H1 (cell line): ENCODE measurements around the gene TUBB2B. TPM values are rescaled to one million over a fixed set of nuclear protein-coding genes. Genes with fewer than 3 reads are reported as not detected.

Experiments used
- RFX5 ChIP-seq: IDR thresholded peaks from 2 replicates; pipeline ENCODE4 v1.6.1; 2011; ENCODE audit warnings: low read depth, low read length, improper control_type of control experiment, borderline replicate concordance
- RNF2 ChIP-seq: fragments of 200-900, 300-1000 bp; sonication (generic); IDR thresholded peaks from 2 replicates; pipeline ENCODE4 v1.7.1; 2016; ENCODE audit warnings: borderline replicate concordance, low read depth, mild to moderate bottlenecking, antibody characterized with exemption, low read length; ENCODE audit not compliant: poor library complexity, severe bottlenecking; ENCODE audit errors: missing control alignments
- SP2 ChIP-seq: IDR thresholded peaks from 2 replicates; pipeline ENCODE4 v1.6.1; 2012; ENCODE audit warnings: mild to moderate bottlenecking, low read length, inconsistent platforms
- polyA plus RNA-seq, 7 experiments: library from polyadenylated mRNA; depleted of rRNA in 3 of 7; stranded (reverse) in 5 of 7; unstranded in 2 of 7; fragments of >200 nt in 5 of 7; fragments of 200-250 nt in 2 of 7; gene quantifications; 1 replicate in 5 of 7; 2 replicates in 1 of 7; 4 replicates in 1 of 7; pipeline versions ENCODE4 v1.2.1 to v1.2.3, GENCODE V29; 2011 to 2013; ENCODE audit warnings: missing spikeins in 2 of 7, mixed read lengths in 2 of 7
- total RNA-seq: library from RNA; stranded (reverse); fragmentation: NEBNext Ultra II Directional; extraction: Animal tissue kit (Norgen Biotek cat#: 25700); gene quantifications from 2 replicates; pipeline ENCODE4 v1.2.1, GENCODE V29; 2021

The TUBB2B gene
- total and polyA plus RNA-seq, 2 of the 8 experiments (the other 6 are each of a cell fraction or from before 2014, with no cell fraction given): 612 to 722 TPM

DNA sequence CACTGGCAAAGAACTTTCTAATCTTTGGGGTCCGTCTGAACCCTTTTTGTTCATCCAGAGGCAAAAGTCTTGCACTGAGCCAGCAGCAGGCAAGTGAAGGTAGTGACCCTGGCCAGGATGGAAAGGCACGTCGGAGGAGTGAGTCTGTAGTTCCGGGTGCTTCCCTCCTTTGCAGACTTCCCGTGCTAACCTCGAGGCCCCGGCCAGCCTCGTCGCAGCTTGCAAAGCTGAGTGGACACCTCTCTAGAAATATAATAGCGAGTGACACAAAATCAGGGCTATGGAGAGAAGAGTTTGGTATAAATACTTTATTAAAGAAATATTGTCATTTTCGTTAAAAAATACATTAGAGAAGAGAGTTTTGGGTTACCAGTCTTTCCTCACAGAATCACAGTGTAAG is 41.2 kb upstream of the TUBB2B start (continued):
- TF ChIP-seq RFX5: no peak
- TF ChIP-seq SP2: no peak
- no peak for TF ChIP-seq RNF2
- TF ChIP-seq, all 59 proteins: peak for 0
